ENCODE measurements around the gene RPA1. TPM values are rescaled to one million over a fixed set of nuclear protein-coding genes. Genes with fewer than 3 reads are reported as not detected.

The RPA1 gene
- total RNA-seq, 2 donors from 2014 or later: 15.4 to 40.0 TPM

DNA sequence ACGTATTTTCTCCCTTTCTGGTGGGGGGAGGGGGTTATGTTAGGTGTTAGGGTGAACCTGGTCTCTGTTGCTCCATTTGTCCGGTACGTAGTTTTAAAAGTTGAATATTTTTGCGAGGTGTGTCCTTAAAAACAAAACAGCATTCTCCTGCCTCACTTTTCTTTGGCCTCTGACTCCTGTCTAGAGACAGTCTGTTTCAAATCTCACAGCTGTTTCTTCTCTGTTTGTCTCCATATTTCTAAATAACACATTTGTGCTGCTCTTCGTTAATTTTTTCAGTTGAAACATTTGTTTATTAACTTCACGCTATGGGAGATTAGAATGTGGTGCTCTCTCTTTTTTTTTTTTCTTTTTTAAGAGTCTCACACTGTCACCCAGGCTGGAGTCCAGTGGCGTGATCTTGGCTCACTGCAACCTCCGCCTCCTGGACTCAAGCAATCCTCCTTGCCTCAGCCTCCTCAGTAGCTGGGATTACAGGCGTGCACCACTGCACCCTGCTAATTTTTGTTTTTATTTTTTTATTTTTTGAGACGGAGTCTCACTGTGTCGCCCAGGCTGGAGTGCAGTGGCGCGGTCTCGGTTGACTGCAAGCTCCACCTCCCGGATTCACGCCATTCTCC is 31.7 kb downstream of the RPA1 start:
- peaks cover 14% of the 10 kb centered on the region for H3K36me3 ChIP-seq
- H3K27me3 ChIP-seq (replicated peaks; ENCODE audit: insufficient read depth): no peaks in the 10 kb centered on the region
- no peak overlapping the region for H3K27ac ChIP-seq
- H3K9me3 ChIP-seq: no peaks in the 10 kb centered on the region
- H3K4me1 ChIP-seq (ENCODE audit: control insufficient read depth in 1 of 2, low read depth in 2 of 2): no peaks in the 10 kb centered on the region
- H3K4me3 ChIP-seq: no peak overlapping the region
- ATAC-seq (ENCODE audit: insufficient number of reproducible peaks, low FRiP score, low read depth): no peak
- TF ChIP-seq, protein P1, sequence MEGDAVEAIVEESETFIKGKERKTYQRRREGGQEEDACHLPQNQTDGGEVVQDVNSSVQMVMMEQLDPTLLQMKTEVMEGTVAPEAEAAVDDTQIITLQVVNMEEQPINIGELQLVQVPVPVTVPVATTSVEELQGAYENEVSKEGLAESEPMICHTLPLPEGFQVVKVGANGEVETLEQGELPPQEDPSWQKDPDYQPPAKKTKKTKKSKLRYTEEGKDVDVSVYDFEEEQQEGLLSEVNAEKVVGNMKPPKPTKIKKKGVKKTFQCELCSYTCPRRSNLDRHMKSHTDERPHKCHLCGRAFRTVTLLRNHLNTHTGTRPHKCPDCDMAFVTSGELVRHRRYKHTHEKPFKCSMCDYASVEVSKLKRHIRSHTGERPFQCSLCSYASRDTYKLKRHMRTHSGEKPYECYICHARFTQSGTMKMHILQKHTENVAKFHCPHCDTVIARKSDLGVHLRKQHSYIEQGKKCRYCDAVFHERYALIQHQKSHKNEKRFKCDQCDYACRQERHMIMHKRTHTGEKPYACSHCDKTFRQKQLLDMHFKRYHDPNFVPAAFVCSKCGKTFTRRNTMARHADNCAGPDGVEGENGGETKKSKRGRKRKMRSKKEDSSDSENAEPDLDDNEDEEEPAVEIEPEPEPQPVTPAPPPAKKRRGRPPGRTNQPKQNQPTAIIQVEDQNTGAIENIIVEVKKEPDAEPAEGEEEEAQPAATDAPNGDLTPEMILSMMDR (IDR thresholded peaks at IDR 0.05): no peak
- DNase-seq (ENCODE audit: low spot score): no peak

GRCh38 chr17:1865252-1866037 is 35.6 kb downstream of the RPA1 start:
- no peak overlapping the region for H3K27ac ChIP-seq
- no peaks in the 10 kb centered on the region for H3K27me3 ChIP-seq (replicated peaks; ENCODE audit: insufficient read depth)
- no peak overlapping the region for H3K4me3 ChIP-seq
- TF ChIP-seq, protein P1 (IDR thresholded peaks at IDR 0.05): peak; percentile 45
- no peak for ATAC-seq (ENCODE audit: insufficient number of reproducible peaks, low FRiP score, low read depth)
- no peaks in the 10 kb centered on the region for H3K4me1 ChIP-seq (ENCODE audit: control insufficient read depth in 1 of 2, low read depth in 2 of 2)
- H3K36me3 ChIP-seq: peaks cover 5% of the 10 kb centered on the region
- H3K9me3 ChIP-seq: no peaks in the 10 kb centered on the region
- DNase-seq (ENCODE audit: low spot score): no peak

- ATAC-seq (ENCODE audit: insufficient number of reproducible peaks, low FRiP score, low read depth) (no peak), DNase-seq (ENCODE audit: low spot score) (no peak)
- H3K36me3 ChIP-seq: no peaks in the 10 kb centered on the region
- H3K27me3 ChIP-seq (replicated peaks; ENCODE audit: insufficient read depth): no peaks in the 10 kb centered on the region
- no peak overlapping the region for H3K27ac ChIP-seq
- H3K9me3 ChIP-seq: no peaks in the 10 kb centered on the region
- no peak overlapping the region for H3K4me3 ChIP-seq
- TF ChIP-seq, protein P1 (IDR thresholded peaks at IDR 0.05): no peak
- no peaks in the 10 kb centered on the region for H3K4me1 ChIP-seq (ENCODE audit: control insufficient read depth in 1 of 2, low read depth in 2 of 2)
Observed at GRCh38 chr17:1867307-1867706, 37.5 kb downstream of the RPA1 start.

DNA sequence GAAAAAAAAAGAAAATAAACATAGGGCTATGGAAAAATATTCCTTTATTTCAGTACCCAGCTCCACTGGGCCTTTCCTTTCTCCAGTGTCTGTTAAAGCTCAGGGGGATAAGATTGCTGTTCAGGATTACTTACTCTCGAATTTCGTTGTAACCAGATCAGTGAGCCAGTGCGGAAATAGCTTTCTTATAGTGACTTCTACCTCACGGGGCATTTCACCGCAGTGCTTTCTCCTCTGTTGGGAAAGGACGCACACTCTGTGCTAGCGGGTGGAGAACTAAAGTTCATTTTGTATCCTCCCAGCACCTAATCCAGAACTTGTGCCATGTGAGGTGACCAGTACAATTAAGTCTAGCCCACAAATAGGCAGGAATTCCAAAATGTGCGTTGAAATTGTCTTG is 38.3 kb downstream of the RPA1 start:
- DNase-seq (ENCODE audit: low spot score): no peak
- TF ChIP-seq, protein P1 (IDR thresholded peaks at IDR 0.05): no peak
- H3K27ac ChIP-seq: no peak overlapping the region
- no peak overlapping the region for H3K4me3 ChIP-seq
- no peaks in the 10 kb centered on the region for H3K27me3 ChIP-seq (replicated peaks; ENCODE audit: insufficient read depth)
- H3K36me3 ChIP-seq: no peaks in the 10 kb centered on the region
- H3K9me3 ChIP-seq: no peaks in the 10 kb centered on the region
- ATAC-seq (ENCODE audit: insufficient number of reproducible peaks, low FRiP score, low read depth): no peak
- H3K4me1 ChIP-seq (ENCODE audit: control insufficient read depth in 1 of 2, low read depth in 2 of 2): no peaks in the 10 kb centered on the region

DNA sequence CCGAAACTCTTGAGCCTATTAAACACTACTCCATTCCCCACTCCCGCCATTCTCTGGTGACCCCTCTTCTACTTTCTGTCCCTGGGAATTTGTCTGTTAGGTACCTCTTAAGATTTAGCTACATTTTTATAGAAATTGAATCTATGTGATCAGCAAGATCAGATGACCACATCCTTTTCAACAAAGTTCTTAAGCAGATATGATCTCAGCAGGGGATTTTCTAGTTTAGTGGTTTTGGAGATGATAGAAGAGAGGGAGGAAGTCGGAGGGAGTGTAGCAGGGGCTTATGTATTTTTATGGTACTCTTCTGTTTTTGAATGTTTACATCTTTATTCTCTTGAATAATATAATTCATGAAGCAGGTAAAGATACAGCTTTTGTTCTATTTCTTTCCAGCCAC is 40.8 kb downstream of the RPA1 start:
- H3K36me3 ChIP-seq: peaks cover 4% of the 10 kb centered on the region
- TF ChIP-seq, protein P1 (IDR thresholded peaks at IDR 0.05): no peak
- ATAC-seq (ENCODE audit: insufficient number of reproducible peaks, low FRiP score, low read depth) (no peak), DNase-seq (ENCODE audit: low spot score) (no peak)
- H3K9me3 ChIP-seq: no peaks in the 10 kb centered on the region
- H3K27me3 ChIP-seq (replicated peaks; ENCODE audit: insufficient read depth): no peaks in the 10 kb centered on the region
- no peaks in the 10 kb centered on the region for H3K4me1 ChIP-seq (ENCODE audit: control insufficient read depth in 1 of 2, low read depth in 2 of 2)
- H3K27ac ChIP-seq: no peak overlapping the region
- no peak overlapping the region for H3K4me3 ChIP-seq
